Fibroblast of the aortic adventitia (primary cell): ENCODE results near the gene UPK2. TPM values are rescaled to one million over a fixed set of nuclear protein-coding genes. Genes with fewer than 3 reads are reported as not detected.
"Not testable (repeated sequence)": the region's sequence is repeated elsewhere in the genome, so short reads cannot be mapped to it uniquely, and the experiment has no call there.

ENCODE experiments used
- DNase-seq: peaks from one replicate; pipeline ENCODE4 v3.0.0-alpha.2; 2010; ENCODE audit warnings: low read depth
- H3K4me3 ChIP-seq: 2 replicates; pipeline ENCODE4 v1.5.1; 2011; ENCODE audit warnings: low read depth, mild to moderate bottlenecking, control low read depth, low read length, moderate library complexity
- total RNA-seq: library from RNA; depleted of rRNA; stranded (reverse); fragments of >200 nt; gene quantifications from 2 replicates; pipeline ENCODE4 v1.2.3, GENCODE V29; 2012; ENCODE audit warnings: low replicate concordance
- TF ChIP-seq, protein P1 (sequence below): IDR thresholded peaks from 2 replicates; pipeline ENCODE4 v1.5.1; 2011; ENCODE audit warnings: mild to moderate bottlenecking, low read length, control low read depth, inconsistent platforms; ENCODE audit not compliant: insufficient read depth

The UPK2 gene
- total RNA-seq, 1 donor, result not detected

DNA sequence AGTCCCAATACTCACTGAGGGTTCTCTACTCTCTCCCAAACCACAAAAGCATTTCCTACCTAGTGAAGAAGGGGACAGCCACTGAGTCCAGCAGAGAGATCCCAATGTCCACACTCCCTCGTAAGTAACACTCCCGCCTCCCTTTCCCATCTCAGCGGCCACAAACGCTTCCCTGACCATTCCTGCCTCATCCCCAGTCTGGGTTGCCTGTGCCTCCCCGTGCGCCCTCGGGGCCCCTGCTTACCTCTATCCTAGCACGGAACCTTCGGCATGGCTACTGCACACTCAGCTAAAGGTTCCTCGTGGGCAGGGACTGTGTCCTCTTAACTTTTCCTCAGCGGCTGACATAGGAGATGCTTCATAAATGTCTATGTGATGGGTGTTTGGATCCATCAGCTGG, 1.5 kb downstream of the UPK2 start:
- TF ChIP-seq, protein P1, sequence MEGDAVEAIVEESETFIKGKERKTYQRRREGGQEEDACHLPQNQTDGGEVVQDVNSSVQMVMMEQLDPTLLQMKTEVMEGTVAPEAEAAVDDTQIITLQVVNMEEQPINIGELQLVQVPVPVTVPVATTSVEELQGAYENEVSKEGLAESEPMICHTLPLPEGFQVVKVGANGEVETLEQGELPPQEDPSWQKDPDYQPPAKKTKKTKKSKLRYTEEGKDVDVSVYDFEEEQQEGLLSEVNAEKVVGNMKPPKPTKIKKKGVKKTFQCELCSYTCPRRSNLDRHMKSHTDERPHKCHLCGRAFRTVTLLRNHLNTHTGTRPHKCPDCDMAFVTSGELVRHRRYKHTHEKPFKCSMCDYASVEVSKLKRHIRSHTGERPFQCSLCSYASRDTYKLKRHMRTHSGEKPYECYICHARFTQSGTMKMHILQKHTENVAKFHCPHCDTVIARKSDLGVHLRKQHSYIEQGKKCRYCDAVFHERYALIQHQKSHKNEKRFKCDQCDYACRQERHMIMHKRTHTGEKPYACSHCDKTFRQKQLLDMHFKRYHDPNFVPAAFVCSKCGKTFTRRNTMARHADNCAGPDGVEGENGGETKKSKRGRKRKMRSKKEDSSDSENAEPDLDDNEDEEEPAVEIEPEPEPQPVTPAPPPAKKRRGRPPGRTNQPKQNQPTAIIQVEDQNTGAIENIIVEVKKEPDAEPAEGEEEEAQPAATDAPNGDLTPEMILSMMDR, result no peak
- no peak overlapping the region for H3K4me3 ChIP-seq
- no peak for DNase-seq

DNA sequence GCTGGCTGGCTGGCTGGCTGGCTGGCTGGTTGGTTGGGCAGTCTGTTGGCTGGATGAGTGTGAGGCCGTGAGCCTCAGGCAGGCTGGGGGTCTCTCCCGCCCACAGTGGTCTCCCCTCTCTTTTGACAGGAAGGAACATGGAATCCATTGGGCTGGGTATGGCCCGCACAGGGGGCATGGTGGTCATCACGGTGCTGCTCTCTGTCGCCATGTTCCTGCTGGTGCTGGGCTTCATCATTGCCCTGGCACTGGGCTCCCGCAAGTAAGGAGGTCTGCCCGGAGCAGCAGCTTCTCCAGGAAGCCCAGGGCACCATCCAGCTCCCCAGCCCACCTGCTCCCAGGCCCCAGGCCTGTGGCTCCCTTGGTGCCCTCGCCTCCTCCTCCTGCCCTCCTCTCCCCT, 1.9 kb downstream of the UPK2 start:
- DNase-seq, result no peak
- TF ChIP-seq, protein P1, result no peak
- H3K4me3 ChIP-seq, result no peak overlapping the region

DNA sequence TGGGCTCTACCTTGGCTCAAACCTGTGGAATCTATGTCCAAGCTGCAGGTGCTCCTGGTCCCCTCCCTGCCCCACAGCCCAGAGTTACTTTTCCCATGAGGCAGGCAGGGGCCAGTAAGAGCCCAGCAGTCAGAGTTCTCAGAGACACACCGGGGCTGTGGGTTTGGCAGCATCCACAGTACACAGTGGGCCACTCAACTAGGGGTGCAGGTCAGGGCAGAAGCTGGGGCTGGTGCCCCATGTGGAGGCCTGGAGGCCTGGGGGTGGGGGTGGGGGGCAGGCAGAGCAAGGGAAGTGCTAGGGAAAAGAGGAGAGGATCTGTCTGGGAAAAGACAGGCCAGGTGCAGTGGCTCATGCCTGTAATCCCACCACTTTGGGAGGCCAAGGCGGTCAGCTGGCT, 2.5 kb downstream of the UPK2 start:
- no peak overlapping the region for H3K4me3 ChIP-seq
- DNase-seq, result no peak
- TF ChIP-seq, protein P1, result no peak

DNA sequence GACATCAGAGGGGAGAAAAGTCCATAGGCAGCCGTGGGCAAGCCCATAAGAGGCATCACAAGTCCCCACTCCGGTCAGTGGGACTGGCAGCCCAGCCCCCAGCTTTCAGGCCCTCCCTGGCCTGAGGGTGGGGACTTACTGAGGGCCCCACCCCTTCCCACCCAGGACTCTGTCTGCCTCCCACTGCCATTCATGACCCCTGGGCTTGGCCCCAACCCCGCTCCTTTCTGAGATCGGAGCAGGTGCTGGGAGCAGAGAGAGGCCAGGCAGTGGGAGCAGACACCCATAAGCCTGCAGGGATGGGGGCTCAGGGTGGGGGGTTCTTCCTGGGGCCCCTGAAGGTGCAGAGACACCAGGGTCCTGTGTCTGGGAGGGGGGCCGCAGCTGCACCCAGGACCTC, 5.1 kb downstream of the UPK2 start:
- DNase-seq, result no peak
- H3K4me3 ChIP-seq, result no peak overlapping the region
- TF ChIP-seq, protein P1, result no peak

DNA sequence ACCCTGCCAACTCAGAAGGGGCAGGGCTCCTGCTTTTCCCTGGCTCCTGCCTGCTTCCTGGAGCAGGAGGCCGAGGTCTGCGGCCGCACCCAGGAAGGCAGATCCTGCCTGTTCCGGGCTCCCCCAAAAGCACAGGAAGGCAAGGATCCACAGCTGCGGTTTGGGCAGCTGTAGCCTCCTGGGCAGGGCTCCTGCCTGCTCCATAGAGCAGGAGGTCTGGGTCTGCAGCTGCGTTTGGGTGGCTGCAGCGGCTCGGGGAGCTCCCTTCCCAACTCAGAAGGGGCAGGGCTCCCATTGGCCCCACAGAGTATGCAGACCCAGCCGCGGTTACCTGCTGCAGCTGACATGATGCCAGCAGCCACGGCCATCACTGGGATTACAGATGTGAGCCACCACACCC, 5.5 kb downstream of the UPK2 start:
- DNase-seq, result no peak
- TF ChIP-seq, protein P1, result no peak
- no peak overlapping the region for H3K4me3 ChIP-seq

DNA sequence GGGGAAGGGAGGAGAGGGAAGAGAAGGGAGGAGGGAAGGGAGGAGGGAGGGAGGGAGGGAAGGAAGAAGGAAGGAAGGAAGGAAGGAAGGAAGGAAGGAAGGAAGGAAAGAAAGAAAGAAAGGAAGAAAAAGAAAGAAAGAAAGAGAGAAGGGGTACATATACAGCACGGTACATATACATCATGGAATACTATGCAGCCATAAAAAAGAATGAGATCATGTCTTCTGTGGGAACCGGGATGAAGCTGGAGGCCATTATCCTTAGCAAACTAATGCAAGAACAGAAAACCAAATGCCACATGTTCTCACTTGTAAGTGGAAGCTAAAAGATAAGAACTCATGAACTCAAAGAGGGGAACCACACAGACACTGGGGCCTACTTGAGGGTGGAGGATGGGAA, 13.4 kb downstream of the UPK2 start:
- DNase-seq, H3K4me3 ChIP-seq: not testable (repeated sequence)

DNA sequence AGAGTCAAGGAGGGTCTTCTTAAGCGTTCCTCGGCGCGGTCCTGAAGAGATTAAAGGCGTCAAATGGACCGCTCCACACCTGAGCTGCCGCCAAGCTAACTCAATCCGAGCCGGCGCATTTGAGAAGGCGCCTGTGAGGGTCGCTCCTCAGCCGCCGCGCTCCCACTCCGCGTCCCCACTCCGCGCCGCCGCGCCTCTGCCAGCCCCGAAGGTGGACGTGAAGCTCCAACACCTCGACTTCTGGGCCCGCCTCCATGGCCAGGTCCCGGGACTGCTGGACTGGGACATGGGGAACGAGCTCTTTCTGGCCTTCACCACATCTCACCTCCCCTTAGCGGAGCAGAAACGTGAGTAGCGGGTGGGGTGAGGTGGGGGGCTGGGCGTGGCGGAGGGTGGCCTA, 15.5 kb downstream of the UPK2 start, which contains the start of gene FOXR1:
FOXR1 (plus strand) TSS at position 116 of the 400 bp plus-strand sequence; CDS start at position 287, 171 bp downstream.
- DNase-seq, result no peak
- no peak within 1 kb of the TSS for H3K4me3 ChIP-seq
- TF ChIP-seq, protein P1, result no peak
